DLD1 (cell line): Measurements from ENCODE around the gene PLCB1.
"Not testable (repeated sequence)": the region's sequence is repeated elsewhere in the genome, so short reads cannot be mapped to it uniquely, and the experiment has no call there.

ENCODE experiments used
- in situ Hi-C: cut with HindIII; loops from 2 replicates; pipeline ENCODE4 v1.10.0; 2017; ENCODE audit warnings: low sequenced_read_pairs

Gene PLCB1

GRCh38 chr20:8798505-8798904 is 666.4 kb downstream of the PLCB1 start:
- in situ Hi-C loops, result no loop called here

GRCh38 chr20:8800089-8800488 is 668.0 kb downstream of the PLCB1 start:
- in situ Hi-C loops, result no loop called here

- in situ Hi-C loops, result no loop called here
These were observed 669.6 kb downstream of the PLCB1 start for GRCh38 chr20:8801686-8802085.

- in situ Hi-C loops, result no loop called here
These were observed 671.0 kb downstream of the PLCB1 start for GRCh38 chr20:8803065-8803464.

- in situ Hi-C loops, result no loop called here
These were observed 671.9 kb downstream of the PLCB1 start for GRCh38 chr20:8803941-8804340.

GRCh38 chr20:8805737-8806442 is 673.8 kb downstream of the PLCB1 start:
- in situ Hi-C loops, result no loop called here

GRCh38 chr20:8807480-8808201 is 675.6 kb downstream of the PLCB1 start:
- in situ Hi-C loops, result no loop called here

GRCh38 chr20:8808202-8808535 is 676.1 kb downstream of the PLCB1 start:
- in situ Hi-C loops, result no loop called here

- in situ Hi-C loops, result no loop called here
These were observed 677.3 kb downstream of the PLCB1 start for GRCh38 chr20:8809107-8809953.

GRCh38 chr20:8811801-8812594 is 679.9 kb downstream of the PLCB1 start:
- in situ Hi-C loops, result no loop called here

GRCh38 chr20:8812817-8813216 is 680.8 kb downstream of the PLCB1 start:
- in situ Hi-C loops, result no loop called here

GRCh38 chr20:8815208-8815607 is 683.1 kb downstream of the PLCB1 start:
- in situ Hi-C loops, result no loop called here

GRCh38 chr20:8829256-8829655 is 697.2 kb downstream of the PLCB1 start:
- in situ Hi-C loops, result no loop called here

- in situ Hi-C loops, result not testable (repeated sequence)
These were observed 702.2 kb downstream of the PLCB1 start for GRCh38 chr20:8834294-8834693.

- in situ Hi-C loops, result no loop called here
These were observed 702.8 kb downstream of the PLCB1 start for GRCh38 chr20:8834851-8835250.

GRCh38 chr20:8837396-8837795 is 705.3 kb downstream of the PLCB1 start:
- in situ Hi-C loops, result no loop called here

GRCh38 chr20:8842525-8842924 is 710.5 kb downstream of the PLCB1 start:
- in situ Hi-C loops, result no loop called here

- in situ Hi-C loops, result no loop called here
These were observed 712.1 kb downstream of the PLCB1 start for GRCh38 chr20:8844179-8844578.

- in situ Hi-C loops, result no loop called here
These were observed 717.9 kb downstream of the PLCB1 start for GRCh38 chr20:8849990-8850389.

- in situ Hi-C loops, result no loop called here
These were observed 719.4 kb downstream of the PLCB1 start for GRCh38 chr20:8851446-8851845.

GRCh38 chr20:8851919-8852318 is 719.9 kb downstream of the PLCB1 start:
- in situ Hi-C loops, result not testable (repeated sequence)
